Small intestine (tissue), 7 donors: ENCODE results near the gene FGF3. TPM values are rescaled to one million over a fixed set of nuclear protein-coding genes. Genes with fewer than 3 reads are reported as not detected.

ENCODE experiments used
- DNase-seq, 2 donors: peaks; one replicate each; pipeline versions ENCODE4 v3.0.0 to v3.0.0-alpha.2; 2013
- FAIRE-seq: peaks from 2 replicates; lab custom pipeline; 2012; peaks lifted over from hg19 to GRCh38; lab: Jason Lieb, UNC
- H3K27ac ChIP-seq, 3 donors: one replicate each; pipeline ENCODE4 v1.5.1; 2013; ENCODE audit warnings: low read length in 2 of 3, mild to moderate bottlenecking in 2 of 3, control low read depth in 1 of 3, inconsistent platforms in 1 of 3, low read depth in 1 of 3, moderate library complexity in 1 of 3
- H3K27me3 ChIP-seq, 3 donors: one replicate each; pipeline ENCODE4 v1.6.1; 2013; ENCODE audit warnings: low read length in 3 of 3, inconsistent platforms in 1 of 3; ENCODE audit not compliant: control insufficient read depth in 3 of 3, insufficient read depth in 3 of 3
- H3K36me3 ChIP-seq, 3 donors: one replicate each; pipeline ENCODE4 v1.6.1; 2013; ENCODE audit warnings: low read length in 3 of 3, inconsistent platforms in 1 of 3, low read depth in 1 of 3, mild to moderate bottlenecking in 1 of 3, moderate library complexity in 1 of 3; ENCODE audit not compliant: control insufficient read depth in 3 of 3, insufficient read depth in 2 of 3
- H3K4me1 ChIP-seq, 3 donors: one replicate each; pipeline ENCODE4 v1.6.1; 2013; ENCODE audit warnings: low read length in 2 of 3, inconsistent platforms in 1 of 3, low read depth in 1 of 3, mild to moderate bottlenecking in 1 of 3, moderate library complexity in 1 of 3; ENCODE audit not compliant: control insufficient read depth in 3 of 3, insufficient read depth in 2 of 3
- H3K4me3 ChIP-seq, 3 donors: one replicate each; pipeline ENCODE4 v1.5.1; 2013; ENCODE audit warnings: low read length in 3 of 3, control low read depth in 1 of 3, inconsistent platforms in 1 of 3, low read depth in 1 of 3, mild to moderate bottlenecking in 1 of 3, moderate library complexity in 1 of 3
- H3K9me3 ChIP-seq, 2 donors: one replicate each; pipeline ENCODE4 v1.6.1; 2013; ENCODE audit warnings: low read depth in 1 of 2, low read length in 1 of 2; ENCODE audit not compliant: control insufficient read depth in 2 of 2, insufficient read depth in 1 of 2
- WGBS, 3 donors: extraction: QIAGEN DNeasy Blood & Tissue Kit; methylation state at CpG; one replicate each; pipeline ENCODE4 v1.1.7; 2013; 5-methylcytosine and 5-hydroxymethylcytosine counted together
- polyA plus RNA-seq, 4 donors: library from polyadenylated mRNA; stranded (reverse) in 3 of 4; unstranded in 1 of 4; fragments of 200-250 nt in 3 of 4; fragments of 120-200 nt in 1 of 4; gene quantifications; one replicate each; pipeline versions ENCODE4 v1.2.1 to v1.2.3, GENCODE V29; 2013
- donor health status: healthy with polysubstance abuse.
- donor health status: control.
- donor health status: control.
- donor health status: Bipolar disorder and iron deficiency.
- donor health status: healthy.

FGF3 gene
- polyA plus RNA-seq, 4 donors = not detected

DNA sequence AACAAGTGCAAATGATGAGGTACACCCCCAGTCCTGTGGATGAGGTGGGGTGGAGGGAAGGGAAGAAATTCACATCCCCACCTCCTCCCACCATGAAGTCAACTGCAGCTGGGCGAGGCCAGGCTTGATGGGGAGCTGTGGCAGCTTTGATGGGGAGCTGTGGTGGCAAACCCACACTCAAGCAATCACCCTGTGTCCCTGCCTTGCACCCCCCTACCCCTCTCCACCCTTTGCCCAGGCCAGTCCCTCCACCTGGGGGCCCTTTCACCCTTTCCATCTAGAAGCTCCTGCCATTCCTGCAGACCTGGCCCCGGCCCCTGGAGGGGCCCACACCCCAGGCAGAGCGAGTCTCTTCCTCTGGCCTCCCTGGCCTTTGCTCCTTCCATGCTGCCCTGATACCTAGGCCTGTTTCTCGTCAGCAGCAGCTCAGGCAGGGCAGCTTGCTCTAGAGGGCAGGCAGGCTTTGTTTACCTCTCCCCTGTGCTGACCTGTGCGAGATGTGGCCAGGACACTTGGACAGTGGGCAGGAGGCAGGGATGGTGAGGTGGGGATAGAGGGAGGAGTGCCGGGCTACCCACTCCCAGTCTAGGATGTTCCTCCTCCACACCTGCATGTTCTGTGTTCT is 4.5 kb upstream of the FGF3 start:
- Histone ChIP-seq H3K9me3 (peaks cover 0 to 11% of the 10 kb centered on the region in 2 donors), H3K27ac (no peak overlapping the region), H3K36me3 (peaks cover 0 to 2% (median 0%) of the 10 kb centered on the region in 3 donors), H3K4me1 (peaks cover 0 to 30% (median 1%) of the 10 kb centered on the region in 3 donors), H3K27me3 (peaks cover 5 to 36% (median 15%) of the 10 kb centered on the region in 3 donors), H3K4me3 (no peak overlapping the region)
- FAIRE-seq (no peak), DNase-seq (peak in 1 of 2 donors; percentile 61)
- WGBS, 3 donors = 60 to 67% (median 66%) methylated on average over 6 of the region's 6 CpGs

DNA sequence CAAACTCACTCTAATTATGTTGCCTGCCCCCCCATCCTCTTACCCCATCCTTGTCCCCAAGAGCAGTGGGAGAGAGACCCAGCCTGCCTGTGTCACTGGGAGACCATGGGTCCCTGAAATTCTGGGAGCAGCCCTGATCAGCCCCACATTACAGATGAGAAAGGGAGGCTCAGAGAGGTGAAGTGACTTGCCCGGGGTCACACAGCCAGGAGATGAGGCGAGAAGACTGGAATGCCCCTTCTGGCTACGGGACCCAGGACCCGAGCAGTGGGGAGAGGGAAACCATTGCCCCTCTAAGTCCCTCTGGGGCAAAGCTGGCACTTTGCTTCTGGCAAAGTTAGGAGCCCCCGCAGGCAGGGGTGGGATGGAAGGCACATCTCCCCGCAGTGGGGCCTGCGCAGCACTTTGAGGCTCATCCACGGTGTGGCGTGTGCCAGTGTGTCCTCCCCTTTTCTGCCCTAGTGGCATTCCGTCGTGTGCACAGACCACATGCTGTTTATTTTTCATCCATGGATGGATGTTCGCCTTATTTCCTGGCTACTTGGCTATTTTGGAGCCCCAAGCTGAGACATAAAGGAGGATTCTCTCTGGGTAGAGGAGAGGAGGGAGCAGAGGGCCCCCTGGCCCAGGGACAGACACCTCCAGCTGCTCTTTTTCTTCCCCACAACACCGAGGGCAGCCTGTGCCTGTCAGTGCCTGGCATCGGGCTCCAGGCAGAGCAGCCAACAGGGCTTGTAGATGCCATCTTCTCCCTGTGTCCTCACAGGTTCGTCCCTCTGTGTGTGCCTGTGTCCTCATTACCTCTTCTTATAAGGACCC is 3.7 kb upstream of the FGF3 start:
- no peak for DNase-seq
- H3K4me3 ChIP-seq = no peak overlapping the region
- no peaks in the 10 kb centered on the region for H3K36me3 ChIP-seq
- no peak overlapping the region for H3K27ac ChIP-seq
- 73 to 77% (median 75%) methylated on average over 14 to 15 of the region's 15 CpGs for WGBS, 3 donors
- peaks cover 0 to 25% (median 0%) of the 10 kb centered on the region in 3 donors for H3K4me1 ChIP-seq
- peaks cover 12 to 41% (median 17%) of the 10 kb centered on the region in 3 donors for H3K27me3 ChIP-seq
- FAIRE-seq = no peak
- peaks cover 0 to 7% of the 10 kb centered on the region in 2 donors for H3K9me3 ChIP-seq

GRCh38 chr11:69821511-69822040 is 2.4 kb upstream of the FGF3 start:
- Histone ChIP-seq H3K27me3 (peaks cover 23 to 54% (median 30%) of the 10 kb centered on the region in 3 donors), H3K4me3 (no peak overlapping the region), H3K4me1 (peaks cover 0 to 25% (median 0%) of the 10 kb centered on the region in 3 donors), H3K9me3 (no peaks in the 10 kb centered on the region), H3K36me3 (no peaks in the 10 kb centered on the region), H3K27ac (no peak overlapping the region)
- DNase-seq (no peak), FAIRE-seq (no peak)
- WGBS, 3 donors = 76 to 77% (median 77%) methylated on average over 16 to 17 of the region's 17 CpGs

GRCh38 chr11:69820441-69820840 is 1.2 kb upstream of the FGF3 start:
- Histone ChIP-seq H3K9me3 (no peaks in the 10 kb centered on the region), H3K4me1 (peaks cover 0 to 23% (median 0%) of the 10 kb centered on the region in 3 donors), H3K4me3 (no peak overlapping the region), H3K27ac (no peak overlapping the region), H3K36me3 (no peaks in the 10 kb centered on the region), H3K27me3 (peaks cover 29 to 65% (median 40%) of the 10 kb centered on the region in 3 donors)
- FAIRE-seq (no peak), DNase-seq (no peak)
- WGBS, 3 donors = 80 to 87% (median 84%) methylated on average over 5 of the region's 5 CpGs

GRCh38 chr11:69819541-69820070 is 390 bp upstream of the FGF3 start:
- Histone ChIP-seq H3K4me1 (peaks cover 0 to 15% (median 0%) of the 10 kb centered on the region in 3 donors), H3K36me3 (no peaks in the 10 kb centered on the region), H3K9me3 (no peaks in the 10 kb centered on the region), H3K27ac (no peak overlapping the region), H3K27me3 (peaks cover 29 to 72% (median 40%) of the 10 kb centered on the region in 3 donors), H3K4me3 (no peak overlapping the region)
- DNase-seq (no peak), FAIRE-seq (no peak)
- 4 to 8% (median 7%) methylated on average over 38 to 40 of the region's 40 CpGs for WGBS, 3 donors

GRCh38 chr11:69818231-69818602 is 999 bp downstream of the FGF3 start:
- H3K36me3 ChIP-seq = no peaks in the 10 kb centered on the region
- H3K4me3 ChIP-seq = no peak overlapping the region
- no peaks in the 10 kb centered on the region for H3K9me3 ChIP-seq
- DNase-seq (no peak), FAIRE-seq (no peak)
- peaks cover 29 to 82% (median 42%) of the 10 kb centered on the region in 3 donors for H3K27me3 ChIP-seq
- peaks cover 0 to 2% (median 0%) of the 10 kb centered on the region in 3 donors for H3K4me1 ChIP-seq
- WGBS, 3 donors = 1 to 5% (median 3%) methylated on average over 27 to 31 of the region's 31 CpGs
- H3K27ac ChIP-seq = no peak overlapping the region

DNA sequence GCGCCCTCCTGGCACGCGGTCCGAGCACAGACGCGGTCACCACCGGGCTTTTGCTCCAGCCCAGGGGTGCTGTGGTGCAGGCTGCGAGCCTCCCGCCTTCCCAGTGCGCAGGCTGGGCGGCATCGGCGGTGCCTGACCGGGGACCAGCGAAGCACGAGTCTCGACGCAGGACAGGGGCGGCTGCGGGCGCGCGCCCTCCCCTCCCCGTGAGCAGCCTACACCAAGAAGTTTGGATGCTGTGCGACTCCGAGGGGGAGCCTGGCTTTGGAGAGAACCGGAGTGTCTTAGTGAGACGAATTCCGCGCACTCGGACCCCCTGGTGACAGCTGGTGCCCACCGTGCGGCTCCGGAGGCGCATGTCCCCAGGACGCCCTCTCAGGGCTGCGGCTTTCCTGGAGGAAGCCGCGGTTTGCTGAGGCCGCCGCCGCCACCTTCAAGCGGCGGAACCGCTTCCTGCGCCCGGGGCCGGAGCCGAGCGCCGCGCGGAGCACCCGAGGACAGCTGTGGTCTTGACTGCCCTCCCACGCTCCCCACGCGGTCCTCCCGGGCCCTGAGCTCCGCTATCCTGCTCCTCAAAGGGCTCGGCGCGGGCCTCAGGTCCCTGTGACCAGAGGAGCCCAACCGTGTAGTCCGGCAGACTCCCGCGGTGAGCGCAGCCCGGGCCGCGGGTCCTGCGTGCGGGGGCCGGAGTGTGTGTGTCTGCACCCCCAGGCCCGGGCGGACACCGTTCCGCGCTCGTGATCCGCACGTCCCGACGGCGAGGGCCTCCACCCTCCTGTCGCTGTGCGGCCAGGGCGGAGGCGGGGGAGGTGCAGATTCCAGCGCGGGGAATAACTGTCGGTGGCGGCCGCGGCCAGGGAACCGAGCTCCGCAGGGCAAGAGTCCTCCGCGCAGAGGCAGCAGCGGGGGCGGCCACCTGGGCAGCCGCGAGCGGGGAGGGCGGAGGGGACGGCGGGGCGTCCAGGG is 1.7 kb downstream of the FGF3 start:
- no peak overlapping the region for H3K4me3 ChIP-seq
- no peaks in the 10 kb centered on the region for H3K9me3 ChIP-seq
- peaks cover 29 to 77% (median 37%) of the 10 kb centered on the region in 3 donors for H3K27me3 ChIP-seq
- DNase-seq = peak in 1 of 2 donors; percentile 68
- WGBS, 3 donors = 1 to 2% (median 1%) methylated on average over 86 to 107 of the region's 107 CpGs
- no peaks in the 10 kb centered on the region for H3K36me3 ChIP-seq
- no peak for FAIRE-seq
- H3K27ac ChIP-seq = no peak overlapping the region
- H3K4me1 ChIP-seq = no peaks in the 10 kb centered on the region
